Astrocyte (in vitro differentiated cells and primary cell): Measurements from ENCODE around the gene FAF2.

ENCODE experiments used
- CTCF ChIP-seq: IDR thresholded peaks from 2 replicates; pipeline ENCODE4 v1.5.1; 2011; ENCODE audit warnings: low read depth, mild to moderate bottlenecking, inconsistent platforms, low read length, moderate library complexity; ENCODE audit not compliant: insufficient read depth
- EZH2 ChIP-seq: IDR thresholded peaks from 2 replicates; pipeline ENCODE4 v1.6.1; 2012; ENCODE audit warnings: mild to moderate bottlenecking, low read length, inconsistent platforms; ENCODE audit not compliant: insufficient read depth

DNA sequence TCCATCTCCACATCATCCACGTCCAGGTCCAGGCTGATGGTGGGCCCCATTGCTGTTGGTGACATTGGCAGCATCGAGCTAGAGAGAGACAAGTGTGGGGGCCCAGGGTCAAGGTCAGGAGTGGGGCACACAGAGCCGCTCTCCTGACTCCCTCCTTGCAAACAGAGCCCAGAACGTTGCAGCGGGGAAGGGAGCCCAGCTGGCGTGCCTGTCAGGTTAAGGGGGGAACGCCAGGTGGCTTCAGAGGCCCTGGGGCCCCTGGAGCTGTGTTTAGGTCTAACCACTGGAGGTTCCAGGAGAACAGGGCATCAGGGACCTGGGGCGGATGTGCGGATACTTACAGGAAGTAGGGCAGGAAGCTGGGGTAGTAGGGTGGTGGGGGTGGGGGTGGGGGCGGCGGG is 81.6 kb downstream of the FAF2 start:
- no peak for TF ChIP-seq EZH2
- no peak for TF ChIP-seq CTCF
